ENCODE measurements around the gene CBFA2T3.

CBFA2T3 gene

GRCh38 chr16:88884569-88885271 lies 92.3 kb downstream of the CBFA2T3 start:
- no peak for DNase-seq

- DNase-seq, result no peak
Measured at GRCh38 chr16:88883946-88884345, 93.1 kb downstream of the CBFA2T3 start.

- DNase-seq, result no peak
Measured at GRCh38 chr16:88883117-88883895, 93.7 kb downstream of the CBFA2T3 start.

- DNase-seq, result no peak
Measured at GRCh38 chr16:88882358-88883030, 94.5 kb downstream of the CBFA2T3 start.

- DNase-seq, result no peak
Measured at GRCh38 chr16:88881675-88882357, 95.2 kb downstream of the CBFA2T3 start.

- DNase-seq, result no peak
Measured at GRCh38 chr16:88881007-88881615, 95.9 kb downstream of the CBFA2T3 start.

- no peak for DNase-seq
Measured at GRCh38 chr16:88880226-88881006, 96.6 kb downstream of the CBFA2T3 start.

- DNase-seq, result no peak
Measured at GRCh38 chr16:88879788-88880055, 97.3 kb downstream of the CBFA2T3 start.

- no peak for DNase-seq
Measured at GRCh38 chr16:88878967-88879787, 97.8 kb downstream of the CBFA2T3 start.

GRCh38 chr16:88878356-88878755 lies 98.7 kb downstream of the CBFA2T3 start:
- DNase-seq, result no peak

GRCh38 chr16:88877564-88878289 lies 99.3 kb downstream of the CBFA2T3 start:
- DNase-seq, result no peak

- DNase-seq, result no peak
Measured at GRCh38 chr16:88876942-88877526, 100.0 kb downstream of the CBFA2T3 start.

GRCh38 chr16:88875703-88876234 lies 101.2 kb downstream of the CBFA2T3 start:
- DNase-seq, result no peak

- no peak for DNase-seq
Measured at GRCh38 chr16:88874938-88875599, 101.9 kb downstream of the CBFA2T3 start.

GRCh38 chr16:88872650-88873331 lies 104.2 kb downstream of the CBFA2T3 start:
- DNase-seq, result no peak

GRCh38 chr16:88871730-88872416 lies 105.1 kb downstream of the CBFA2T3 start:
- DNase-seq, result no peak

GRCh38 chr16:88871349-88871702 lies 105.7 kb downstream of the CBFA2T3 start:
- DNase-seq, result no peak

All from T1000 (cell line).